Activated CD8-positive, alpha-beta memory T cell treated with anti-CD3 and anti-CD28 coated beads, Interleukin-2, amount 50 U/mL, for 1 hour (primary cell): ENCODE results near the gene ERFE.

ENCODE experiments used
- DNase-seq: peaks from one replicate; pipeline ENCODE4 v3.0.0-alpha.2; 2020; ENCODE audit errors: extremely low read depth

The ERFE gene

DNA sequence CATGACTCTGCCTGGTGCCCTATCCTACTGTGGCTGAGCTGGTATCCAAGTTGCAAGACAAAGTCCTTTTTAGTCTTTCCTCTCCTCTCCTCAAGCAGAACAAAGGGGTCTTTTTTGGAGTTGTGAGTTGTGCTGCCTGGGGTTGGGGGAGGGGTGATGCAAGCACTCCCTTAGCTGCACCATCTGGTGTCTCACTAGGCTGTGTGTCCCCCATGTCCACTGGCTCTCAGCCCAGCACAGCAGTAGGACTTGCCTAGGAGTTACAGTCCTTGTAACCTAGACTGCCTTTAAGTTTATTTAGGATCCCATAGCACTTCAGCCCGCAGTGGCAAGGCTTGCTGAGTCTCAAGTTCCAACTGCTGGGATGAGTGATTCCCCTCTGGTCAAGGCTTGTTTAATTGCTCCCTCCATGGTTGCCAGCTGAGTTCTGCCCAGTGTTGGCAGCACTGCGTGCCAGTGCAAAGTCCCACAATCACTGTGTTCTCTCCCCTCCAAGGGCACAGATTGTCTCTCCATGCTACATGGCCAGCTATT, 57.9 kb downstream of the ERFE start:
- DNase-seq, result no peak
